GM21619 (cell line): ENCODE data around the gene GMCL2.

ENCODE experiments used
- ATAC-seq: cut with Tn5 transposase; IDR thresholded peaks from one replicate; pipeline ENCODE4 v1.9.1; 2021; ENCODE audit not compliant: unreplicated experiment

GMCL2 gene

DNA sequence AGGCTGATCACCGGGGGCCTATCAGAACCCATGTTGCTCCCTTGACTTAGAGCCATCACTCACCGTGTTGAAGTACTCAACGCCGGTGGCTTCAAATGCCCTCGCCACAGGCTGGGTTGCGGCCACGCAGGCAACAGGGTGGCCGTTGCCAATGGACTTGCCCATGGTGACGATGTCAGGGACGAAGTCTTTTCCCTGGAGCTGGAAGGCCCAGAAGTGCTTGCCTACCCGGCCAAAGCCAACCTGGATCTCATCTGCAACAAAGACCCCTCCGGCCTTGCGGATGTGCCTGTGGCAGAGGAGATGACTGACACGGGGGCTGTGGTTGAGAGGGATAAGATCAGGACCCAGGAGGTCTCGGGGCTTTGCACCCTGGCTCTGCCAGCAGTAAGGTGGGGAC is 35.1 kb upstream of the GMCL2 start:
- no peak for ATAC-seq

DNA sequence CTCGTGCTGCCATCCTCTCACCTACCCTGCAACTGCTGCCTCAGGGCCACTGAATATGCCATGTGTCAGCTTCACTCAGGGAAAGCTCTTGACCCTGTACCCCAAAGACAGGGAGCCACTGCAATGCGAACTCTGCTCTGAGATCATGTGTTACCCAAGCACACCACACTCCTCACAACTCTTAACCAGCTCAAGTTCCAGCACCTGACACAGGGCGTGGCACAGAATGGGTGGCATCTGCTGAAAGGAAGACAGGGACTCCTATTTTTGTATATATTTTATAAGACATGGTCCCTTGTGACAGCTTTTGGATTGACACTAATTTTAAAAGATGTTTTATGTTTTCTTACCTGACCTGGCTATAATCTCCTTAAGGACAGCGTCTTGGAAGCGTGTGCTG is 34.7 kb upstream of the GMCL2 start:
- ATAC-seq, result no peak

DNA sequence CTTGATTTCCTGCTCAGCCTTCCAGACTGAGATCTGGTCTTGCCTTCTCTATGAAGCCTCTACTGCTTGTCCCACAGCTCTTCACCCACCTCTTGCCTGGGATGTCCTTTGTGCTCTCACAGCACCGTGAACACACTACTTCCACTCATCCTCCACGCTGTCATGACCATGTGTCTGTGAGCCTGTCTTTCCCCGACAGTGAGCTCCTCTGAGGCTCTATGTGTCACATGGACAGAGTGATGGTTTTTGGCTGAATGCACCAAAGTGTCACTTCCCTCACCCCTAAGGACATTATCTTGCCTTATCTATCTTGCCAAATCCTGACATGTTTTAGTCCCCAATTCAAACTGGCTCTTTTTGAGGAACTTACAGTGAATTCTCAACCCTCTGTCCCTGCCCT is 34.1 kb upstream of the GMCL2 start:
- no peak for ATAC-seq

DNA sequence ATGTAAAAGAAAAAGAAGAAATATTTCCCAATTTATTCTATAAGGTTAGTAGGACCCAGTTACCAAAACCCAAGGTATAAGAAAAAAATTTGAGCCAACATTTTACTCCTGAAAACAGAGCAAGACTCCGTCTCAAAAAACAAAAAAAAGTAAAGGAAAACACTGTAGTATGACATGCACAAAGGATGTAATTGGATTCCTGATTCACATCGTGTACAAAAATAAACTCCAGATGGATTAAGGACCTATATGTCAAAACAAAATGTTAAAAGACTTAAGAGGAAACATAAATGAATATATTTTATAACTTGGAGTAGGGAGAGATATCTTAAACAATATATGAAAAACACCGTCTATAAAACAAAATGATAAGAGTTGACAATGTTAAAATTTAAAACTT is 31.7 kb upstream of the GMCL2 start:
- ATAC-seq, result no peak

DNA sequence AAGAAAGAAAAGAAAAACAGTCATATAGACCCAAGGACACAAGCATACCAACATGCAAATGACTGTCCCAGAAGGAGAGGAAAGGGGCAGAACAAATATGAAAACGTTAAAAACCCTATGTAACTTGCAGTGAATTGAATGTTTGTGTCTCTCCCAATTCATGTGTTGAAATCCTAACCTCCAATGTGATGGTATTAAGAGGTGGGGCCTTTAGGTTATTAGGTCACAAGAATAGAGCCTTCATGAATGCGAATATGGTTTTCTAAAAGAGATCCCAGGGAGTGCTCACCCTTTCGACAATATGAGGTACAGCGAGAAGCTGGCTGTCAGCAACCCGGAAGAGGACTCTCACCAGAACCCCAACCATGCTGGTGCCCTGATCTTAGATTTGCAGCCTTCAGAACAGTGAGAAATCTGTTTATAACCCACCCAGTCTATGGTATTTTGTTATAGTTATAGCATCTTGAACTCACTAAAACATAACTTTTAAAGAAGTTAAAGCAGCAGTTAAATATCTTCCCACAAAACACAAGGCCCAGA is 31.1 kb upstream of the GMCL2 start:
- no peak for ATAC-seq

DNA sequence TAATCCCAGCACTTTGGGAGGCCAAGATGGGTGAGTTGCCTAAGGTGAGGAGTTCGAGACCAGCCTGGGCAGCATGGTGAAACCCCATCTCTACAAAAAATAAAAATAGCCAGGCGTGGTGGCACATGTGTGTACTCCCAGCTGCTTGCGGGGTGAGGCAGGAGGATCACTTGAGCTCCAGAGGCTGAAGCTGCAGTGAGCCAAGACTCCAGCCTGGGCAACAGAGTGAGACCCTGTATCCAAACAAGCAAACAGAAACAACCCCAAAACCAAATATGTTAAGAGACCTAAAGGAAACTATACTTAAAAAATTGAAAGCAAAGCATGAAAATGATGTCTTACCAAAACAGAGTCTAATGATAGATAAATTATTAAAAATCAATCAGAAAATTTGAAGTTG is 29.6 kb upstream of the GMCL2 start:
- ATAC-seq, result no peak

DNA sequence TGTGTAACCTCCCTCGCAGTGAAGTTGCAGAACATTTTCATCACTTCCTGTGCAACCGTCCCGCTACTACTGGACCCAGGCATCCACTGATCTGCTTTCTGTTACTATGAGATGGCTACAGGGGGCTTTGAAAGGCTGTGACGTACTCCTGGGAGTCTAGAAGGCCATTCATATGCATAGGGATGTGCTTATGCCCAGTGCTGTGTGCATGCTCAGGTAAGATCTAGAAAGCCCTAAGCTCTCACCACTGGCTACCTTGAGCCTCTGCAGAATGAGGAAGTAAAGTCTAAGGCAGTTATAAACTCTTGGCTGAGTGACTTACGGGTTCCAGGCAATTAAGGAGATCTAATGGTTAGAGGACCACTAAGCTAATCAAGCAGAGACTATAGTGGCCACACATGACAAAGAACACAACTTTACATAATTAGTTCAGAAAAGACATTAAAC is 28.9 kb upstream of the GMCL2 start:
- no peak for ATAC-seq

DNA sequence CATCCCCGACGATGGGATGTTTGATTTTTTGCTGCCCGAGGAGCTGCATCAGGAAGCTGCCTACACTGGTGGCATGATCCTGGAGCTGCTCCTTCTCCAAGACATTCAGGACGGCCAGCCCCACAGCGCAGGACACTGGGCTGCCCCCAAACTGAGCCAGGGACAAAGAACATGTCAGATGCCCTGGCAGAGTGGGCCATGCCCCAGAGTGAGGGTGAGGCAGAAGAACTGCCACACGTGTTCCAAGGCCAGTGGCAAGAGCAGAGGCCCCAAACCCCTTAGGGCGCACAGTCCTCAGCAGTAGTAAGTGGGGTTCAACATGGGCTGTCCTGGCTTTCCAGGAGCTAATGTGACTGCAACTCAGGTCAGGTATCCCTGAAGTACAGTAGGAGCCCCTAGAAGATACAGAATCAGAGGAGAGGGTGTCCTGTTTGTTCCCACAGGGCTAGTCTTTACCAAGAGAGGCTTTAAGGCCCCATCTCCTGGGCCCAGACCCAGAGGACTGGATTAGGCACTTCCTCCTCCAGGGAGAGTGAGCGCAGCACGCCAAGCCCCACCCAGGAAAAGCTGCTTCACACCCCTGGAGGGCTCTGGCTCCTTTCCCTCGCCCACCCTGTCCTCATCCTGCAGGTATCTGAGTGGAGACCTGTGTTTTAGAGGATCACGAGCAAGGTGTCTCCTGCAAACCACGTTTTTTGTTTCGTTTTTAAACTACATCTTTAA is 28.3 kb upstream of the GMCL2 start:
- no peak for ATAC-seq

DNA sequence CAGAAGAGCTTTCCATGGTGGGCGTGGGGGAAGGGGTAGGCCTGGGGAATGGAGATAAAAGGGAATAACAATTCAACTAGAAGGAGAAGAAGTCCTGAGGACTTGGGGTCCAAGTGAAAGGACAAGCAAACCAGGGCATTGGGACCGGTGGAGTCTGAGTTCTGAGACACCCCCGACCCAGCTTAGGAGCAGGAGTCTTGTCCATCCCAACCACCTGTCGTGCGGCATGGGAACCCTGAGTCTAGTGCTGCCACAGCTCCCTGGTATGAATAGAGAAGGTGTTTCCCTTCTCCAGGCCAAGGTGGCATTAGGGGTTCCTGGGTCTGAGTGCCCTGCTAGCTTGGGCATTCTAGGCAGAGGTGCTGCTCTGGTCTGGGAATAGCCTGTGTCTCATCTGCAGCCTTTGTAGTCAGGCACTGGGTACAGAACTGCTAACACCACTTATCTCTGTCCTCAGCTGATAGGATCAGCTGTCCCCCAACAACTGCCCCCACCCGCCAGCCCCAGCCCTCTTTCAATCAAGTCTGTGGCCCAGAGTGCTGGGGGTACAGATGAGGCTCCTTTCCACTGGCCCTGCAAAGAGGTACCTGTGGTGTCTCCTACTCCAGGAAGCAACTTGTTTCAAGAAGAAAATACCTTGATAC is 27.1 kb upstream of the GMCL2 start:
- no peak for ATAC-seq

DNA sequence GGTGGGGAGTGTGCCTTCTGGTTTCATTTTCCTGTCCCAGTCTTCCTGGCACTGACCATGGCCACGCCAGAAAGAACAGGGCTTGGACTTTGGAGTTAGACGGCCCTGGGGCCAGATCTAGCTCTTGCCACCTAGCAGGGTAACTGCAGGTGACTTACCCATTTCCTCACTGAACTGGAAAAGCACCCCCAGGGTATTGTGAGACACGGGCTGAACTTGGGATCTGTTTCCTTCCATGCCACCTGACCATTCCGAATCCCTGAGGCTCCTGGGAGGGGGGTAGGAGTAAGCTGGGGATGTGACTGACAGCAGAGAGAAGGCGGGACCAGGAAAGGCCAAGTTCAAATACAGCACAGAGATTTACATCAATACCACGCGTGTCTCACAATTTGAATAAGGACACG is 26.6 kb upstream of the GMCL2 start:
- no peak for ATAC-seq

DNA sequence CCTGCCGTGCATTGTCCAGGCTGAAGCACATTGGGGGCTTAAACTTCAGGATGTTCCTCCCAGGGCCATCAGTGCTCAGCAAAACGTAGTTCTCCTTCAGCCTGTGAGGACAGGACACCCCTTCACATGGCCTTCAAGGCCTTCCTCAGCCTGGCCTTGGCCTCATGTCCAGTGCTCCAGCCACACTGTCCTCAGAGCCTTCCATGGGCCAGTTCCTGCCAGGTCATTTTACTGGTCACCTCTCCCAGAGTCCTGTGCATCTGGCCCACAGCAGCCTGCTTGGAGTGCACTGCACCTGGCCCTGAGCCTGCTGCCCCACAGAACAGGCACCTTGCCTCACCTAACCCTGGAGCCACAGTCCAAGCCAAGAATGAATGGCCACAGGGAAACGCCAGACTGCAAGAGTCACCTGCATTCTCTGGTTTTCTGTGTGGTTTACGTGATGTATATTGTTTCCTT is 25.9 kb upstream of the GMCL2 start:
- ATAC-seq, result no peak

DNA sequence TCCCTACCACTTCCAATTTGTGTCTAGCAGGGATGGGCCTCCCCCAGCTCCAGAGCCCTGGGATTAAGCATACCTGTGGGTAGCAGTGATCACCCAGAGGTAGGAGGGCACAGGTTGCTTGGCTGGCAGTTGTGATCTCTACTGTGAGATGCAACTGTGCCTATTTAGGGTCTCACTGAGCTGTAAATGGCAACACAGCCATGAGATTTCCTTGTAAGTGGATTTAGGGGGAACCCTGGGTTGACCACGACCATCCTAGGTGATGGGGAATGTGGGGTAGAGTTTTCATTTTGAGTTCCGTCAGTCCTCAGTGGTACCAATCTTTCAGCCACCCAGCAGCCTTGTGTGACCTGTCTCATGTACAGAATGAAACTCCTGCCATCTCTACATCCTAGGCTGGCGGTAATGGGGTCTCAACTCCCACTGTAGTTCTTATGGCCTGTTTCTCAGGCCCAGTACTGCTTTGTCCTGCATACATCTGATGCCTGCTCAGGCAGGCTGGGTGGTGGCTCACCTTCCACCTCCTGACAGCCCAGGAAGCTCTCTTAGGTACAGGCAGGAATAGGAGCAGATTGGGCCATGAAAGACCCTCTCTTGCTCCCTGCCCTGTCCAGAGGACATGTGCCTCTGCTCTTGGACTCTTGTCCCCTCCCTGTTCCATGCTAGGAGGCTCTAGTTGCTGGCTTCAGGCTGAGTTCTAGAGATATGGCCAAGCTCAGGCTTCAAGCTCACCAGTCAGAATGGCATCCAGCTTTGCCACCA is 25.3 kb upstream of the GMCL2 start:
- ATAC-seq, result no peak

DNA sequence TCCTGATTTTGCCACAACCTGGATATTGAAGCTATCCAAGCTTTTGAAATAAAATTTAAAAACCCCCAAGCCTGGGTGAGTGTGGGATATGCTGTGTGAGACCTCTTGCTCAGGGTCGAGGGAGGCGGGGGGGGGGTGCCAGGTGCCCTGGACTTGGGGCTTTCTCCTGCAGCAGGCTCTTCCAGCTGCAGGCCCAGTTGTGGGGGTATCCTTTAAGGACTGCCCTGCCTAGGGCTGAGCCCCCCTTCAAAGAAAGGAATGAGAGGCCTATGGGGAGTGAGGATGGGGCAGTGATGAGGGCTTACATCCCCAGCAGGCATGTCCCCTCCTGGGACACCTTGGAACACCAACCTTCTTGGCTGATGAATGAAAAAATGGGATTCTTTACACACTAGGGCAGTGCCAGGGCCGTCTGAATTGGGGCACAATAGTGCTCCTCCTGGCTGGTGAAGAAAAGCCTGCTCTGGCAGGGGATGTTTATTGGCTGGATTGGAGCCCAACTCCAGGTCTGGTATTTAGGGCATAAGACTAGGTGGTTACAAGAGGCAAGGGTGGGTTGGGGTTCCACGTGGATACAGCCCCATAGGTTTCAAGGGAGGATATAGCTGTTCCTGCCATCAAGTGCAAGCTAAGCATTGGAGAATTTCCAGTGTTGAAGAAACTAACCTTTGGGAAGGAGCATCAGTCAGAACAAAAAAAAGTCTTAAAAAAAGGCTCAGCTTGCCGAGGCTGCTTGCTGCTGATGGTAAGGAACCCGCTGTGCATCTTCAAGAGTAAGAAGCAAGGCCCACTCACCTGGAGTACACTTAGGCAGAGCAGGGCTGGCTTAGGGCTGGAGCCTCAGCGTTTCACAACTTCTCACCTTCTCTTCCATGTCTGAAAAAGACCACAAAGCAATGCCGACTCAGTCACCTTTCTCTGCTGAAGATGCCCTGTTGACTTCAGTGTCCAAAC is 24.2 kb upstream of the GMCL2 start:
- no peak for ATAC-seq

DNA sequence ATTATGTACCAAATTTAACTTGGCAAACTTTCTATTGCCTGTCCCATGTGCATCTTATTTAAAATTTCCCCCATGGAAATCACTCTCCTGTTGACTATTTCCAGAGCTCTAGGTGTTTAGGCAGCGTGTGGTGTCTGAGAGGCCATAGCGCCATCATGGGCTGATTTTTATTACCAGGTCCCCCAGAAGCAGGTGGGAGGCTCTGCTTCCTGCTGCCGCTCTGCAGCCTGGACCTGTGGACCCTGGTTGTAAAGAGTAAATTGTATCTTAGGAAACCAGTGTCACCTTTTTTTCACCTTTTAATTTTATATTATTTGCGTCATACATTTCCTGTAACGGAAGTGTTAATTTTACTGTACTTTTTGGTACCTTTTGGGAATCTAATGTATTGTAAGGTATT is 23.5 kb upstream of the GMCL2 start:
- ATAC-seq, result no peak

DNA sequence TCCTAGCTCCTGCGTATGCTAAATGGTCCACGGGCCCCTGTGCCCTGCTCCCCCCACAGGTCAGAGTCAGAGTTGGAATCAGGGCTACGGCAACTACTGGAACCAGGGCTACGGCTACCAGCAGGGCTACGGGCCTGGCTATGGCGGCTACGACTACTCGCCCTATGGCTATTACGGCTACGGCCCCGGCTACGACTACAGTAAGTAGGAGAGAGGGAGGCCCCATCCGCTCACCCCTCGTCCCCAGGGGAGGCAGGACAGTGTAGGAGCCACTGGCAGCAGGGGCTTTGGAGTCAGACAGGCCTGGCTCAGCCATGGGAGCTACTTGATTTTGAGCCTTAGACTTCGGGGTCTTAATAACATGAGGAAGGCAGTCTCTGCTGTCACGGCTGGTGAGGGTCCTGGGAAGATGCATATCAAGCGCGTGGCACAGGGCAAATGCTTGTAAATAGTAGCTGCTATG is 22.9 kb upstream of the GMCL2 start:
- no peak for ATAC-seq

DNA sequence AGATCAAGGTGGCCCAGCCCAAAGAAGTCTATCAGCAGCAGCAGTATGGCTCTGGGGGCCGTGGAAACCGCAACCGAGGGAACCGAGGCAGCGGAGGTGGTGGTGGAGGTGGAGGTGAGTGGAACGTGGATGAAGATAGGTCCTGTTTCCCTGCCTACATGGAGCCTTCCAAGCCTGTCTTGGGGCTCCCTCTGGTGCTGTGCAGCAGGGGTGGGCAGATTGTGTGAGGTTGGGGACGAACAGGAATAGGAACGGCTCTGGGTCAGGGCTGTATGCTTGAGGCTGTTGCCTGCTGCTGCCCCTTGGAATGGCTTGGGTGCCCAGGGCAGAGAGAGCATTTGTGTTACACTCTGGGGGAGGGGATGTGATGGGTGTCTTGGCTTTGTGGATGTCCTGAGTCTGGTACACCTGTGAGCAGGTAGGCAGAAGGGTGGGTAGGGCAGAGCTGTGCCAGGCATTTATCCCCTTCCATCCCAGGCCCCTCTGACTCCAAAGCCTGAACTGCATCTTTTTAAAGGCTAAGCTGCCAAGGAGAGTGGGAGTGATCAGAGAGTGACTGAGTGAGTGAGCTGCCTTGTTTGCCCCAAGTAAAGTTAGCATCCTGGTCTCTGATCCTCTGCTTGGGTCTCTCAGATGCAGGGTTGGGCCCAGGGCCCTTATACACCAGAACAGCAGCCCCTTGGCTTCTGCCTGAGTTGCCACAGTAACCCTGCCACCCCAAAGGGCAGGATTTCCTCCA is 22.3 kb upstream of the GMCL2 start:
- ATAC-seq, result no peak

DNA sequence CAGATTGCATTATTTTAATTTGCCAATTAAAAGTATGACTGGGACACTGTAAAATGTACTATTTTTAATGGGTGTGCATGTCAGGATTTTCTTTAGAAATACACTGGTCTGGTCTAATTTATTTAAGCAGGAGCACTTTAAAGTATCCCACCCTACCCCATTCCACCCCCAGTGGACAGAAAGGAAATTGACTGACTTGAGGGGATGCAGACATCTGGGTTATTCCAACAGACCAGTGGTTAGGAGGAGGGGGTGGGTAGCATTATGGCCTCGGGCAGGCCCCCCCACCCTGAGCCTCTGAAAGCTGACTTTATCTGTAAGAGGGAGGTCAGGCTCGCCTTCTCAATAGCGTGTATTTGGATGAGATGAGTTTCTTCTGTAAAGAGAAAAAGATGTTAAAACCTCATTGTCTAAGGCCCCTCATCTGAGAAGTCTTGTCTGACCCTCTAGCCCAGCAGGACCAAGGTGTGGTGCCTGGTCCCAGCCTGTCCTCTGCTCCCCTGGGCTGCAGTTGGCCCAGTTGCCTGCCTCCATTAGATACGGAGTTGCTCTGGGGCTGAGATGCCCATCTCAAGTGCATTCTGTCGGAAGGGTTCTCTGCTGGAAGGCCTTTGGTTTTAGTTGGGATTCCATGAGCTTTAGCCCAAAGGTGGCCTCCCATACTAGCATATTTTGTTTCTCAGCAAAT is 21.5 kb upstream of the GMCL2 start:
- ATAC-seq, result no peak

DNA sequence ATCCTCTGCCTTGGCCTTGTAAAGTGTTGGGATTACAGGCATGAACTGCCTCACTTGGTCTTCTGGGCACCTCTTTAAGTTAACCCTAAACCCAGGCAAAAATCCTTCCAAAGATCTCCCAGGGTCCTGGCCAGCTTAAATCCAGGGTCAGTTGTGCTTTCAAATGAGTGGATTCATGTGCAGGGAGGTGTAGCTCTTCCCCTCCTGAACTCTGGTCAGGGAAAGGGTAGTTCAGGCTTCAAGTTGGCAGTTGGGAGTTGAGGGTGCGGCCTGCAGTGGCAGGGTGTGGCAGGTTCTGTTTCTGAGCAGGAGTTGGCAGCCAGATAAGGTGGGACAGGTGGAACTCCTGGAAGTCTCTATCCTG is 20.7 kb upstream of the GMCL2 start:
- ATAC-seq, result no peak

DNA sequence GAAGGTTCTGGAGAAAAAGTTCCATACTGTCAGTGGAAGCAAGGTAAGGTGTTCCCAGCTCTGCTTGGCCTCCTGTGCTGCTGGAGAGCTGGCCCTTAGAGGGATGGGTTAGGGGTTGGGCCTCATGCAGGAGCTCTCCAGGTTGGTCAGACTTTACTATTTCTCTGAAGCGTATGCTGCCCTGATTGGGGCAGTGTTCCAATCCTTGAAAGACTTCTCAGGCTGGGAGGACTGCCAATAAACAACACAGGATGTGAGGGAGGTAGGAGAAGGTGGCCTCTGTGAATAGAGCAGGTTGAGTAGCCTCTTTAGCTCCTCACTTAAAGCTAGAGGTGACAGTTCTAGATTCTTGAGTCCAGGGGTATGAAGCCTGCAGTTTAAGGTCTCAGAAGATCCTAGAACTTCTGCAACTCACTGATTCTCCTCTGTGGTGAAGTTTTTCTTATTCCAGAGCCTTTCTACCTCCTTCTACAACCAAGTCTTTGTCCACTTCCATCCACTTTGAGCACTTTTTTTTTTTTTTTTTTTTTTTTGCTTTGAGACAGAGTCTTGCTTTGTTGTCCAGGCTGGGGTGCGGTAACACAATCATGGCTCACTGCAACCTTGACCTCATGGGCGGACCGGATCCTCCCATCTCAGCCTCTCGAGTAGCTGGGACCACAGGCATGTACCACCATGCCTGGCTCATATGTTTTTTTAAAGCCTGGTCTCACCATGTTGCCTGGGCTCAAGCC is 20.2 kb upstream of the GMCL2 start:
- no peak for ATAC-seq
